Gastroesophageal sphincter (tissue), 4 donors: ENCODE measurements around the gene HOGA1. TPM values are rescaled to one million over a fixed set of nuclear protein-coding genes. Genes with fewer than 3 reads are reported as not detected.
"Not testable (repeated sequence)": the region's sequence is repeated elsewhere in the genome, so short reads cannot be mapped to it uniquely, and the experiment has no call there.

Experiments used
- ATAC-seq: fragments of 150-250 bp; one replicate; pipeline ENCODE4 v1.9.1; 2016; ENCODE audit warnings: mild to moderate bottlenecking, moderate library complexity
- H3K27ac ChIP-seq, 4 donors: fragments of 200-600 bp; sonication (generic) in 3 of 4; 1 replicate in 3 of 4; 2 replicates in 1 of 4; pipeline ENCODE4 v1.5.1; 2016 to 2019
- H3K27me3 ChIP-seq: fragments of 200-600 bp; sonication (generic); one replicate; pipeline ENCODE4 v1.5.1; 2019
- H3K36me3 ChIP-seq, 2 donors: fragments of 200-600 bp; sonication (generic); one replicate each; pipeline ENCODE4 v1.5.1; 2019; ENCODE audit warnings: control low read depth in 1 of 2
- H3K4me1 ChIP-seq, 3 donors: fragments of 200-600 bp; sonication (generic); 1 replicate in 2 of 3; 2 replicates in 1 of 3; pipeline ENCODE4 v1.5.1; 2016 to 2019; ENCODE audit warnings: control low read depth in 2 of 3
- H3K4me3 ChIP-seq, 2 donors: fragments of 200-600 bp; sonication (generic); one replicate each; pipeline ENCODE4 v1.5.1; 2019; ENCODE audit warnings: mild to moderate bottlenecking in 1 of 2, moderate library complexity in 1 of 2
- H3K9me3 ChIP-seq, 3 donors: fragments of 200-600 bp; sonication (generic); one replicate each; pipeline ENCODE4 v1.5.1; 2017 to 2019; ENCODE audit warnings: control low read depth in 2 of 3
- EP300 ChIP-seq: sonication (generic); formaldehyde crosslinking; IDR thresholded peaks from one replicate; pipeline ENCODE4 v1.6.1; 2017; ENCODE audit warnings: antibody characterized with exemption, mild to moderate bottlenecking
- POLR2A ChIP-seq, 2 donors: fragments of 450-650 bp; IDR thresholded peaks; one replicate each; pipeline ENCODE4 v1.6.1; 2017; ENCODE audit warnings: antibody characterized with exemption in 2 of 2, mild to moderate bottlenecking in 2 of 2, moderate library complexity in 1 of 2
- POLR2AphosphoS5 ChIP-seq: sonication (generic); formaldehyde crosslinking; IDR thresholded peaks from one replicate; pipeline ENCODE4 v1.6.1; 2017; ENCODE audit warnings: antibody characterized with exemption
- WGBS, 2 donors: methylation state at CpG; one replicate each; pipeline ENCODE4 v1.1.5; 2018; ENCODE audit warnings: low coverage in 1 of 2; 5-methylcytosine and 5-hydroxymethylcytosine counted together
- total RNA-seq, 4 donors: library from RNA; depleted of rRNA; stranded (reverse); fragments of >200 nt; gene quantifications; one replicate each; pipeline ENCODE4 v1.1.0, GENCODE V29; 2016
- TF ChIP-seq, protein P1 (sequence below), 4 experiments: fragments of 200-600 bp in 2 of 4; fragments of 450-650 bp in 2 of 4; sonication (generic) in 1 of 4; IDR thresholded peaks; one replicate each; pipeline ENCODE4 v1.5.1; 2017 to 2019; ENCODE audit warnings: antibody characterized with exemption in 4 of 4, mild to moderate bottlenecking in 2 of 4, moderate library complexity in 2 of 4

The HOGA1 gene
- total RNA-seq, 4 donors from 2014 or later, result 0.62 to 2.5 (median 1.1) TPM

DNA sequence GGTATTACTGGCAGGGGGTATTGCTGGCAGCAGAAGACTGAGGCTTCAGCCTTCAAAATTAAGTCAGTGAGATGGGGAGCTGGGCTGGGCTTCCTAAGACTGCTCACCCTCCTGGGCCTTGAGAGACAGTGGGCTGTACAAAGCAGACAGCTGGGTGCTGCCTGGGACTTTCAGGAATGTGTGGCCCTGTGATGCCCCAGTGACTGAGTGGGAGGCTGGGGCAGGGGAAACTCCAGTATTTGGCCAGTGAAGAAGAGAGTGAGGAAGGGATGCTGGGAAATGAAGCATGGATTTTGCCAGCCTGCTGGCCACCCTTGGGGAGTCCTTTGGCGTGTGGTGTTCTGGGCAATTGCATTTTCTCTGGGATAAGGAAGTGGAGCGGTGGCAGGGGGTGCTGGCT is 11.2 kb upstream of the HOGA1 start:
- Histone ChIP-seq H3K36me3 (peaks cover 0 to 38% of the 10 kb centered on the region in 2 donors), H3K9me3 (no peaks in the 10 kb centered on the region), H3K27me3 (no peaks in the 10 kb centered on the region), H3K4me1 (peaks cover 0 to 24% (median 8%) of the 10 kb centered on the region in 3 donors), H3K4me3 (no peak overlapping the region), H3K27ac (peak overlapping the region in 2 of 4 donors; percentile 62 to 88)
- no peak for ATAC-seq
- 92% methylated on average over 2 of the region's 2 CpGs; no CpG with 5 or more reads in 1 of the 2 donors for WGBS, 2 donors
- no peak for TF ChIP-seq EP300

DNA sequence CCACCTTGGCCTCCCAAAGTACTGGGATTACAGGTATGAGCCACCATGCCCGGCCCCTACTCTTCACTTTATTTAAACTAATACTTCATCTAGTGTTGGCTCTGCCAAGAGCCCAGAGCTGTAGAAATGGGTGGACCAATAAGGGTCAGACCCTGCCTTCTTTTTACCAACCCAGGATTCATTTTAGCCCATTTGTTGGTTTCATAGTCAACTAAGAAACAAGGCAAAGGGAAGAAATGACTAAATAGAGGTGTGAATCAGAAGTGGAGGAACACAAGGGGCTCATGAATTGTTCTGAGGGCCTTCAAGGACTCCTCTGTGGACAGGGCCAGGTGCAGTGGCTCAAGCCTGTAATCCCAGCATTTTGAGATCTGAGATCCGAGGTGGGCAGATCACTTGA is 10.5 kb upstream of the HOGA1 start:
- no peaks in the 10 kb centered on the region for H3K27me3 ChIP-seq
- no peak for ATAC-seq
- peak overlapping the region in 3 of 4 donors; percentile 52 to 88 (median 62) for H3K27ac ChIP-seq
- H3K9me3 ChIP-seq, result no peaks in the 10 kb centered on the region
- 50 to 100% methylated on average over 1 to 2 of the region's 2 CpGs for WGBS, 2 donors
- H3K36me3 ChIP-seq, result peaks cover 0 to 32% of the 10 kb centered on the region in 2 donors
- no peak for TF ChIP-seq POLR2A (IDR thresholded peaks at IDR 0.05)
- no peak overlapping the region for H3K4me3 ChIP-seq
- peaks cover 0 to 24% (median 8%) of the 10 kb centered on the region in 3 donors for H3K4me1 ChIP-seq

- TF ChIP-seq POLR2AphosphoS5 (peak; percentile 85), POLR2A (IDR thresholded peaks at IDR 0.05) (no peak)
- no peak overlapping the region for H3K4me3 ChIP-seq
- peak; percentile 88 for ATAC-seq
- 8 to 19% methylated on average over 2 to 3 of the region's 4 CpGs for WGBS, 2 donors
- peaks cover 0 to 23% of the 10 kb centered on the region in 2 donors for H3K36me3 ChIP-seq
- H3K27me3 ChIP-seq, result no peaks in the 10 kb centered on the region
- peak overlapping the region in 3 of 4 donors; percentile 62 to 88 (median 81) for H3K27ac ChIP-seq
- peaks cover 0 to 24% (median 8%) of the 10 kb centered on the region in 3 donors for H3K4me1 ChIP-seq
- H3K9me3 ChIP-seq, result no peaks in the 10 kb centered on the region
Observed at GRCh38 chr10:97574374-97575126, 9.6 kb upstream of the HOGA1 start.

DNA sequence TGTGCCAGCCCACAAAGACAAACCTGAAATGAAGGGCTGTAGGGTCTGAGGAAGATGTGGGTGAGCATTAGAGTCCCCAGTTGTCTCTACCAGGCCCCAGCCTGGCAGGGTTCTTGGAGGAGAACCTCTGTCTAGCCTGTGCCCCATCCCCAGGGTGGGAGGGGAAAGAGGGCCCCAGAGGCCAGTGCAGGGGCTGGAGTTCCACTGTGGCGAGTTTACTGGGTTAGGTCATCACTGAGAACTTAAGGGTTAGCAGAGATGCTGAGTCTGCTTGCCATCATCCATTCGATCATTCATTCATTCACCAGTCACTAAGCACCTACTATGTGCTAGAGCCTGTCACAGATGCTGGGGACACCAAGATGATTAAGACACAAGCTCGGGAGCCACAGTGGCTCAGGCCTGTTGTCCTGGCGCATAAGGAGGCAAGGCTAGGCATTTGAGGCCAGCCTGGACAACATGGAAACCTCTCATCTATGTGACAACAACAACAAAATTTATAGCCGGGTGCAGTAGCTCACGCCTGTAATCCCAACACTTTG is 9.0 kb upstream of the HOGA1 start:
- Histone ChIP-seq H3K4me1 (peaks cover 0 to 24% (median 8%) of the 10 kb centered on the region in 3 donors), H3K9me3 (no peaks in the 10 kb centered on the region), H3K27me3 (no peaks in the 10 kb centered on the region), H3K4me3 (no peak overlapping the region), H3K27ac (peak overlapping the region in 3 of 4 donors; percentile 62 to 88 (median 81)), H3K36me3 (peaks cover 0 to 17% of the 10 kb centered on the region in 2 donors)
- ATAC-seq, result no peak
- no peak for TF ChIP-seq POLR2AphosphoS5
- TF ChIP-seq EP300, result no peak
- 92 to 97% methylated on average over 2 to 4 of the region's 6 CpGs for WGBS, 2 donors

DNA sequence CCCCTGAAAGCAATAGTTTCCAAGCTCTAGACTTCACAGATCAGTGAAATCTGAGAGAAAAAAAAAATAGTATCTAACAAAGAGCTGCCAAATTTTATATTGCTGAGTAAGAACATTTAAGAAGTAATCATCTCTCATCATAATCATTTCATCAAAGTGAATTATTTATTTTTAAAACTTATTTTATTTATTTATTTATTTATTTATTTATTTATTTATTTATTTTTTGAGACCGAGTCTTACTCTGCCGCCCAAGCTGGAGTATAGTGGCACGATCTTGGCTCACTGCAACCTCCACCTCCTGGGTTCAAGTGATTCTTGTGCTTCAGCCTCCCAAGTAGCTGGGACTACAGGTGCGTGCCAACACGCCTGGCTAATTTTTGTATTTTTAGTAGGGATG is 7.7 kb upstream of the HOGA1 start:
- H3K27ac ChIP-seq, result peak overlapping the region in 2 of 4 donors; percentile 3 to 88
- H3K9me3 ChIP-seq, H3K27me3 ChIP-seq, ATAC-seq, H3K4me3 ChIP-seq, H3K36me3 ChIP-seq: not testable (repeated sequence)
- peaks cover 0 to 24% (median 8%) of the 10 kb centered on the region in 3 donors for H3K4me1 ChIP-seq
- WGBS, 2 donors, result 27 to 33% methylated on average over 3 of the region's 5 CpGs

DNA sequence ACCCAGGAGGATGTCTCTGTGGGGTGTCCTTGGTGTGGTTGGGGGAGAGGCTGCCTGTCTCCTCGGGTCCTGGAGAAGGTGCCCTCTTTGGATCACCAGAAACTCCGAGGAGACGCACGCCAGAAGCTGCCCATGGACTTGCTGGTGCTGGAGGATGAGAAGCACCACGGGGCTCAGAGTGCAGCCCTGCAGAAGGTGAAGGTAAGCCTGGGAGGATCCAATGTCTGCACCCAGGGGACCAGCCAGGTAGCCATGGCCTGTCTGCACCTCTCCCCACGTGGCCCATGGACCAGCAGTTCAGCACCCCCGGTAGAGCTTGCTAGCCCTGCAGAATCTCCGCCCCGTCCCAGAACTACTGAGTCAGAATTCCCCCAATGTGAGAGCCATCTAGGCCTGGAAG is 6.5 kb upstream of the HOGA1 start:
- no CpG with 5 or more reads among the region's 9 CpGs for WGBS, 2 donors
- TF ChIP-seq POLR2A (IDR thresholded peaks at IDR 0.05) (no peak), EP300 (no peak), POLR2AphosphoS5 (no peak)
- TF ChIP-seq, protein P1, sequence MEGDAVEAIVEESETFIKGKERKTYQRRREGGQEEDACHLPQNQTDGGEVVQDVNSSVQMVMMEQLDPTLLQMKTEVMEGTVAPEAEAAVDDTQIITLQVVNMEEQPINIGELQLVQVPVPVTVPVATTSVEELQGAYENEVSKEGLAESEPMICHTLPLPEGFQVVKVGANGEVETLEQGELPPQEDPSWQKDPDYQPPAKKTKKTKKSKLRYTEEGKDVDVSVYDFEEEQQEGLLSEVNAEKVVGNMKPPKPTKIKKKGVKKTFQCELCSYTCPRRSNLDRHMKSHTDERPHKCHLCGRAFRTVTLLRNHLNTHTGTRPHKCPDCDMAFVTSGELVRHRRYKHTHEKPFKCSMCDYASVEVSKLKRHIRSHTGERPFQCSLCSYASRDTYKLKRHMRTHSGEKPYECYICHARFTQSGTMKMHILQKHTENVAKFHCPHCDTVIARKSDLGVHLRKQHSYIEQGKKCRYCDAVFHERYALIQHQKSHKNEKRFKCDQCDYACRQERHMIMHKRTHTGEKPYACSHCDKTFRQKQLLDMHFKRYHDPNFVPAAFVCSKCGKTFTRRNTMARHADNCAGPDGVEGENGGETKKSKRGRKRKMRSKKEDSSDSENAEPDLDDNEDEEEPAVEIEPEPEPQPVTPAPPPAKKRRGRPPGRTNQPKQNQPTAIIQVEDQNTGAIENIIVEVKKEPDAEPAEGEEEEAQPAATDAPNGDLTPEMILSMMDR (IDR thresholded peaks at IDR 0.05), result no peak
- H3K4me1 ChIP-seq, result peaks cover 0 to 13% (median 2%) of the 10 kb centered on the region in 3 donors
- H3K4me3 ChIP-seq, result no peak overlapping the region
- H3K27ac ChIP-seq, result no peak overlapping the region
- H3K27me3 ChIP-seq, result no peaks in the 10 kb centered on the region
- no peaks in the 10 kb centered on the region for H3K9me3 ChIP-seq
- ATAC-seq, result no peak
- no peaks in the 10 kb centered on the region for H3K36me3 ChIP-seq

DNA sequence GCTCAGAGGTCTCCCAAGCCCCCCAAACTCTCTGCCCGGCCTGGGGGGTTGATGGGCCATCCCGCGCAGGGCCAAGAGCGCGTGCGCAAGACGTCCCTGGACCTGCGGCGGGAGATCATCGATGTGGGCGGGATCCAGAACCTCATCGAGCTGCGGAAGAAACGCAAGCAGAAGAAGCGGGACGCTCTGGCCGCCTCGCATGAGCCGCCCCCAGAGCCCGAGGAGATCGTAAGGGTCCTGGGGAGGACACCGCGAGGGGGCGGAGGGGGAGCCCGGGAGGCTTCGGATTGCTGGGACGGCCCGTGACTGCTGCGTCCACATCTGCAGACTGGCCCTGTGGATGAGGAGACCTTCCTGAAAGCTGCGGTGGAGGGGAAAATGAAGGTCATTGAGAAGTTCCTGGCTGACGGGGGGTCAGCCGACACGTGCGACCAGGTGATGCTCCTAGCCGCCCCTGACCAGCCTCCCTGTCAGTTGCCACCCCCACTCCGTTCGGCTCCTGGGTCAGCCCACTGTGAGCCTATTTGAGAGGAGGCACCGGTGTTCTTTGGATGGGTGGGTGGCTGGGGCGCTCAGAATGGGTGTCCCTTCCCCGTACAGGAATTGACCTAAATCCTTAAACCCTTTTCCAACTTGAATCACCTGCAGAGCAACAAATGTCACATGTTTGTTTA is 5.9 kb upstream of the HOGA1 start:
- TF ChIP-seq POLR2AphosphoS5, result no peak
- peaks cover 0 to 11% (median 0%) of the 10 kb centered on the region in 3 donors for H3K4me1 ChIP-seq
- H3K4me3 ChIP-seq, result peak overlapping the region in 1 of 2 donors; percentile 13
- no peak overlapping the region for H3K27ac ChIP-seq
- WGBS, 2 donors, result 60 to 68% methylated on average over 3 to 9 of the region's 40 CpGs
- no peaks in the 10 kb centered on the region for H3K36me3 ChIP-seq
- H3K9me3 ChIP-seq, result no peaks in the 10 kb centered on the region
- no peak for ATAC-seq
- no peaks in the 10 kb centered on the region for H3K27me3 ChIP-seq
